Activated CD8-positive, alpha-beta memory T cell treated with anti-CD3 and anti-CD28 coated beads for 24 hours (primary cell): ENCODE results near the gene SYNE1.
"Not testable (repeated sequence)": the region's sequence is repeated elsewhere in the genome, so short reads cannot be mapped to it uniquely, and the experiment has no call there.

Experiments
- DNase-seq: peaks from one replicate; pipeline ENCODE4 v3.0.0-alpha.2; 2020

Gene SYNE1

DNA sequence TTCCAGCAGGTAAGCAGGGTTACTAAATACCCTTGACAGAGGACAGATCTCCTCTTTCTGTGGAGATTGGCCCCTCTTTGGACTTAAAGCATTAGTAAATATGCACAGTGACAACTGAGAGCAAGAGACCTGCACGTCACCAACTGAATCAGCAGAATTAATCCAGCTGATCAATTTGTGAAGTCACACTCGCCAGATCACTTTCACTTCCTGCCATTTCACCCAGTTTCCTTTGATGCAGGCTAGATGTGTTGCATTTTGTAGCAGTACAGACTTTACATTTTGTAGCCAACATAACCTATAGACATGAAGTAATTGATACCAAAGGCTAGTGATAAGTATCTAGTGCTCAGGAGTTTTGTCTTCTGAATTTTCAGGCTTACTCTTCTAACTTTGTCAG, 11.9 kb downstream of the SYNE1 start:
- DNase-seq: no peak

GRCh38 chr6:152614776-152615175, 22.4 kb downstream of the SYNE1 start:
- not testable (repeated sequence) for DNase-seq

- DNase-seq: no peak
Observed at GRCh38 chr6:152609125-152609670, 28.0 kb downstream of the SYNE1 start.

DNA sequence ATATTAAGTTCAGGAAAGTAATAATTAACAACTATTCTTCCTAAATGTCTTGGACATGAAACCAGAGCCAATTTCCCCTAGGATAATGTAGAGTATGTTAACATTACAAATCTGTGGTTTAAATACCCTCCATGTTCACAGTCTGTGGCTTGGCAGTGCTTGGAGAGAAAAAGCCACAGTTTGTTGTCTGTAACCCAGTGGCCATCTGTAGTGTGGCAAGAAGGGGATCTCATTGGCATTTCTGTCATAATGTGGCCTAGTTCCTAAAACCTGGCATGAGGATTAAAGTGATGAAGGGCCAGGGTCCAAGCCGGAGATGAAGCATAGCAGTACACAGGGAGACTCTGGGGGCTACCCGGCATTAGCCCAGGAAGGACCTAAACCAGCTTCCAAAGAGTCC, 31.2 kb downstream of the SYNE1 start:
- DNase-seq: no peak

DNA sequence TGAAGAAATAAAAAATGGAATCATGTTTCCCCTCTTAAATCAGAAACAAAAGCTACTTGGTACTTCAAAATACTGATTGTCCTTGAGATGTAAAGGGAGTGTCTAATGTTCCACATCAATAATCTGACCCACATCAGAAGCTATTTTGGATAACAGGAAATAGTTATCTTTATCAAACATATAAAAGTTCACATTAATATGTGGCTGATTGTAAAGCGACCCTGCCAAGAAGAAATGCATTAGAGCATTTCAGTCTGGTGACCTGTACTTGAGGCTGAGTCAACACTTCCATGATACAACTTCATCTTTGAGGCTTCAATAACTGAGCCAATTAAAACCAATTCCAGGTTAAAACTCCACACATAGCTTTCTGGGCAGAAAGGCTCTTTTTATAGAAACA, 31.8 kb downstream of the SYNE1 start:
- DNase-seq: no peak

GRCh38 chr6:152603911-152604310, 33.3 kb downstream of the SYNE1 start:
- no peak for DNase-seq

GRCh38 chr6:152600022-152600421, 37.1 kb downstream of the SYNE1 start:
- no peak for DNase-seq

GRCh38 chr6:152598901-152599537, 38.1 kb downstream of the SYNE1 start:
- no peak for DNase-seq

GRCh38 chr6:152598421-152598820, 38.7 kb downstream of the SYNE1 start:
- DNase-seq: no peak

DNA sequence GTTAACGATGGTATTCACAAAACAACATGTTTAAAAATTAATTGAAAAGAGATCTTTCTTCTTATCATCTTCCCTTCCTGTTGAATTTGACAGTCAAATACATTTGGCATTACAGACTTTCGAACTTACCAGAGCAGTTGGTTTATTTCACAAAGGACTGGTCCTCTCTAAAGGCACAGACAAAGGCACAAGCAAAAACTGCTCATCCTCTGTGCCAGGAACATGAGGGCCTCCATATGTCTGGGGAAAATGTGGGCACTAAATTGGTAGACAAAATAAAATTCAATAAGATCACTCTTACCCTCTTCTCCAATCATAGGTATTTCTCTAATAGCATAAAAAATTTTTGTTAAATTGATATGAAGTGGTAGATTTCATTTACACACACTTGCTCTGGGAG, 40.4 kb downstream of the SYNE1 start:
- no peak for DNase-seq

- DNase-seq: no peak
Observed at GRCh38 chr6:152595499-152595898, 41.7 kb downstream of the SYNE1 start.

- DNase-seq: no peak
Observed at GRCh38 chr6:152594701-152595100, 42.5 kb downstream of the SYNE1 start.

- no peak for DNase-seq
Observed at GRCh38 chr6:152588456-152588855, 48.7 kb downstream of the SYNE1 start.

DNA sequence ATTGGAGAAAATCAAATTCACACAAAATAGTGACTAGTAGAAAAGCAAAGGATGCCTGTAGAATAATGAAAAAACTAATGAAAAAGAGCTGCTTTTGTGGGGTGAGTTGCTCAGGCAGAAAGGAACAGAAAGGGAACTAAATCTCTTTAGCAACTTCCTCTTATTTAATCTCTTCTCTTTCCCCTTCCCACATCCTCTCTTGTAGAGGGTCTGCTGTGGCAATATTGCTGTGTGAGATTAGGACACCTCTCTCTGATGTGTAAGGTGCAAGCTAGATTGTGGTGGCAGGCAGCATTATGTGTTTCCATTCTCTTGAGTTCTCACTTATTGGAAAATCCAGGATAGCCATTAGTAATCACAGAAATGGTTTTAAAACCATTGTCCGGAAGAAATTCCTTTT, 49.7 kb downstream of the SYNE1 start:
- DNase-seq: no peak

DNA sequence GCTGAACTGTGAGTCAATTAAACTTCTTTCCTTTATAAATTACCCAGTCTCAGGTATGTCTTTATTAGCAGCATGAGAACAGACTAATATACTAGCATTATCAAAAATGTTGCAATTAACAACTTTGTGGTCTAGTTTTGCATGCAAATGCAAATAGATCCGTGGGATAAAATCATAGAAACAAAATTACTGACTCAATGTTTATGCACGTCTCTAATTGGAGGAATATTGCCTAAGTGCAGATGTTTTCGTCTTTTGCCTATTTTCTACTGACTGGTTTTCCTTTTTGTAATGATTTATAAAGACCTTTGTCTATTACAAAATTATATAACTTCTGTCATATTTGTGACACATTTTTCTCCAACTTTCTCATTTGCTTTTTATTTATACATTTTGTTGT, 51.9 kb downstream of the SYNE1 start:
- DNase-seq: no peak

DNA sequence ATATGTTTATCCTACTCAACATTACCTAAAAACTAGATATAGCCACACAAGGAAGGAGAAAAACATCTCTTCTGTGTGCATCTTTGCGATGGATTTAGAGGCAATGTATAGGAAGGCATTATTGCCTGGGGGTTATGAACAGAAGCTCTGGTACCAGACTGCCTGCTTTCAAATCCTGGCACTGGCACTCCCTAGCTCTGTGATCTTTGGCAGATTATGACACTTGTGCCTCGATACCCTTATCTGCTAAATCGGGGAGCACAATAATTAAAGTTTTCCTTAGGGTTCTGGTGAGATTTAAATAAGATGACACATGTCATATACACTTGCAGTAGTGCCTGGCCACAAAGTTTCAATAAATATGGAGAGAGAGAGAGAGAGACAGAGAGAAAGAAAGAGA, 53.3 kb downstream of the SYNE1 start:
- no peak for DNase-seq

DNA sequence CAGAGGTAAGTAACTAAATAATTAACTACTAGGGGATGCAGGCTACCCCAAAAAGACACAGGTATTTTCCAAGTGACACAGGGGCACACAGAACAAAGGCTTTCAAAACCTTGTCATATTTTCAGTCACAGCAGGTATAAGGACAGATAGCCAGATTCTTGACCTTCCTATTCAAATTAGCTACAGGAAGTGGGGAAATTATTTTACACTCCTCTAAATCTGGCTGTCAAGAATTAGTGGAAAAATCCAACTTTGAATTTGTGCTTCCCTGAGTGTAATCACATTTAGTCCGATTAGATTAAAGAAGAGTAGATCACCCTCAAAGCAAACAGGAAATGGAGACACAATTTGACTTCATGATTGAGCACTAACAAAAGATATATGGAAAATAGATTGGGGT, 60.6 kb downstream of the SYNE1 start:
- DNase-seq: no peak

- no peak for DNase-seq
Observed at GRCh38 chr6:152575621-152576150, 61.5 kb downstream of the SYNE1 start.

GRCh38 chr6:152575161-152575560, 62.0 kb downstream of the SYNE1 start:
- no peak for DNase-seq

GRCh38 chr6:152573762-152574161, 63.4 kb downstream of the SYNE1 start:
- no peak for DNase-seq

DNA sequence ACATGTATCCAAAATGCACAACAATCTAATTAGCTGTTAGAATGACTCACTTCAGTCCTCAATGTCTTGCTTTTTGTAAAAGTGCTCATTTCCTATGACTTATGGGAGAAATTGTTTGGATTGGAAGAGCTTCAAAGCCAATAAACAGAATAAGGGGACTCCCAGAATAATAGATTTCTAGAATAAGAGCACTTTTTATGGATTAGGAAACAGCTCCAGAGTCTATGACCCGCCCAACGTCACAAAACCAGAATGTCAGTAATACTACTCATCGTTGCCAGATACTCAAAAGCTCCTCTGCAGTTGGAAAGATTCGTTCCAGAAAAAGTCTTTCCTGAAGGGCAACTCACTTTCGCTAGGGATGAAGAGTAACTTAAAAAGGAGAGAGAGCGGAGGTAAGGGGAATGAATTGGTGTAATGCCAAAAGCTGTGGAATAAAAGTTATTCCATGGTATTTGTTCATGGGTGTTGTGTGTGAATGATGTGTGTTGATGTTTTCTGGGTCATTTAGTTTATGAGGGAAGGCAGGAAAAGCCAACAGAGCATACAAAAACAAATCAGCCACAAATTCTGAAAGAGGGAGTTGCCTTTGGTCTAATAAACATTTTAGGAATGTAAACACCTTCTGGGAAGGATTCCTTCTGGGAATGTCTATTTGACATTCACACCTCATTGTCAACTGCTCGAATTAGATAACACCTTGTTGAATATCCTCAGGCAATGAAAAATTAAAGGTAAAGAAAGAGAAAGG, 64.6 kb downstream of the SYNE1 start:
- no peak for DNase-seq

DNA sequence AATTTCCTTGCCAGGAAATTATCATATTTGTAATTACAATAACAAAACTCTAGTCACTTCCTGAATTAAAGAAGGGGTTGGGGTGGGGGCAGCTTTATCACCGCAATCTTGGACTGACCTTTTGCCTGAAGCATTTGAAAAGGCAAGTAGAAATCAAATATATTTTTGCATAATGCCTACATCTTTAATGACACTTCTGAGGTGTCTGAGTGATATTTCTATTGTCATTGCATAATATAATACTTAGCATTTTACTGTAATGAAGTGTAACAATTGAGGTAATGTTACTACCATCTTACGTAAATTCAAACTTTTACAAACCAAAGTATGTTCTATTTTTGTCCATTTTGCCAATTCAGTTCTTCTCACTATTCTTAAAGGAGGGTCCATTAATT, 65.2 kb downstream of the SYNE1 start:
- no peak for DNase-seq

- no peak for DNase-seq
Observed at GRCh38 chr6:152571089-152571488, 66.1 kb downstream of the SYNE1 start.
